T-helper 2 cell treated with Interferon-gamma antibody and Interleukin-4, amounts not matched to agents 5 μg/mL and 100 μg/mL, for 36 hours (primary cell): ENCODE measurements around the gene ID3.

Source experiments
- DNase-seq: peaks from one replicate; pipeline ENCODE4 v3.0.0; 2021; ENCODE audit warnings: low spot score
- H3K27ac Mint-ChIP-seq: one replicate; pipeline ENCODE4 v1.8.0; 2021; ENCODE audit warnings: mild to moderate bottlenecking, mixed read lengths
- H3K27me3 Mint-ChIP-seq: one replicate; pipeline ENCODE4 v1.8.0; 2021; ENCODE audit warnings: low read depth, mixed read lengths
- H3K36me3 Mint-ChIP-seq: one replicate; pipeline ENCODE4 v1.8.0; 2021; ENCODE audit warnings: low read depth, mixed read lengths
- H3K4me1 Mint-ChIP-seq: one replicate; pipeline ENCODE4 v1.8.0; 2021; ENCODE audit warnings: low read depth, mixed read lengths
- H3K4me3 Mint-ChIP-seq: one replicate; pipeline ENCODE4 v1.8.0; 2022; ENCODE audit warnings: mild to moderate bottlenecking, moderate library complexity, mixed read lengths
- H3K9me3 Mint-ChIP-seq: one replicate; pipeline ENCODE4 v1.8.0; 2021; ENCODE audit warnings: mixed read lengths

ID3 gene

GRCh38 chr1:23565776-23566175, 6.5 kb upstream of the ID3 start:
- DNase-seq: no peak
- H3K27me3 Mint-ChIP-seq: peaks cover 81% of the 10 kb centered on the region
- peaks cover 17% of the 10 kb centered on the region for H3K4me1 Mint-ChIP-seq
- H3K27ac Mint-ChIP-seq: no peak overlapping the region
- no peak overlapping the region for H3K4me3 Mint-ChIP-seq
- peaks cover 3% of the 10 kb centered on the region for H3K36me3 Mint-ChIP-seq
- no peaks in the 10 kb centered on the region for H3K9me3 Mint-ChIP-seq

- H3K27ac Mint-ChIP-seq: no peak overlapping the region
- no peak overlapping the region for H3K4me3 Mint-ChIP-seq
- peaks cover 26% of the 10 kb centered on the region for H3K4me1 Mint-ChIP-seq
- H3K9me3 Mint-ChIP-seq: no peaks in the 10 kb centered on the region
- no peak for DNase-seq
- H3K27me3 Mint-ChIP-seq: peaks cover 79% of the 10 kb centered on the region
- H3K36me3 Mint-ChIP-seq: peaks cover 3% of the 10 kb centered on the region
Observed at GRCh38 chr1:23564529-23565122, 5.3 kb upstream of the ID3 start.

- H3K27ac Mint-ChIP-seq: no peak overlapping the region
- H3K4me1 Mint-ChIP-seq: peaks cover 28% of the 10 kb centered on the region
- H3K36me3 Mint-ChIP-seq: peaks cover 3% of the 10 kb centered on the region
- H3K9me3 Mint-ChIP-seq: no peaks in the 10 kb centered on the region
- DNase-seq: no peak
- peaks cover 74% of the 10 kb centered on the region for H3K27me3 Mint-ChIP-seq
- H3K4me3 Mint-ChIP-seq: no peak overlapping the region
Observed at GRCh38 chr1:23563755-23564374, 4.6 kb upstream of the ID3 start.

GRCh38 chr1:23563003-23563402, 3.7 kb upstream of the ID3 start:
- Mint-ChIP-seq H3K4me1 (peaks cover 31% of the 10 kb centered on the region), H3K9me3 (no peaks in the 10 kb centered on the region), H3K27ac (no peak overlapping the region), H3K27me3 (peaks cover 68% of the 10 kb centered on the region), H3K4me3 (no peak overlapping the region), H3K36me3 (no peaks in the 10 kb centered on the region)
- DNase-seq: no peak

- Mint-ChIP-seq H3K9me3 (no peaks in the 10 kb centered on the region), H3K27ac (no peak overlapping the region), H3K4me1 (peaks cover 36% of the 10 kb centered on the region), H3K36me3 (peaks cover 3% of the 10 kb centered on the region), H3K27me3 (peaks cover 63% of the 10 kb centered on the region), H3K4me3 (peak overlapping the region; percentile 19)
- DNase-seq: no peak
Observed at GRCh38 chr1:23562137-23562876, 3.0 kb upstream of the ID3 start.

- no peak overlapping the region for H3K27ac Mint-ChIP-seq
- H3K4me3 Mint-ChIP-seq: no peak overlapping the region
- H3K36me3 Mint-ChIP-seq: peaks cover 3% of the 10 kb centered on the region
- H3K9me3 Mint-ChIP-seq: no peaks in the 10 kb centered on the region
- no peak for DNase-seq
- peaks cover 38% of the 10 kb centered on the region for H3K4me1 Mint-ChIP-seq
- peaks cover 57% of the 10 kb centered on the region for H3K27me3 Mint-ChIP-seq
Observed at GRCh38 chr1:23561813-23562100, 2.5 kb upstream of the ID3 start.

- DNase-seq: no peak
- Mint-ChIP-seq H3K27me3 (peaks cover 54% of the 10 kb centered on the region), H3K4me1 (peaks cover 43% of the 10 kb centered on the region), H3K9me3 (no peaks in the 10 kb centered on the region), H3K36me3 (peaks cover 3% of the 10 kb centered on the region), H3K27ac (no peak overlapping the region), H3K4me3 (no peak overlapping the region)
Observed at GRCh38 chr1:23561076-23561812, 1.9 kb upstream of the ID3 start.

- peak overlapping the region; percentile 87 for H3K4me3 Mint-ChIP-seq
- peaks cover 3% of the 10 kb centered on the region for H3K36me3 Mint-ChIP-seq
- no peak for DNase-seq
- no peak overlapping the region for H3K27ac Mint-ChIP-seq
- peaks cover 53% of the 10 kb centered on the region for H3K4me1 Mint-ChIP-seq
- H3K27me3 Mint-ChIP-seq: peaks cover 46% of the 10 kb centered on the region
- no peaks in the 10 kb centered on the region for H3K9me3 Mint-ChIP-seq
Observed at GRCh38 chr1:23559985-23560741, 862 bp upstream of the ID3 start.

GRCh38 chr1:23558872-23559135, 497 bp downstream of the ID3 start:
- Mint-ChIP-seq H3K27ac (peak overlapping the region; percentile 80), H3K36me3 (peaks cover 3% of the 10 kb centered on the region), H3K27me3 (peaks cover 41% of the 10 kb centered on the region), H3K4me1 (peaks cover 61% of the 10 kb centered on the region), H3K9me3 (no peaks in the 10 kb centered on the region), H3K4me3 (peak overlapping the region; percentile 87)
- no peak for DNase-seq

GRCh38 chr1:23558140-23558871, 995 bp downstream of the ID3 start:
- no peaks in the 10 kb centered on the region for H3K9me3 Mint-ChIP-seq
- H3K4me3 Mint-ChIP-seq: peak overlapping the region; percentile 87
- H3K27me3 Mint-ChIP-seq: peaks cover 41% of the 10 kb centered on the region
- peak overlapping the region; percentile 80 for H3K27ac Mint-ChIP-seq
- DNase-seq: peak; percentile 43
- H3K36me3 Mint-ChIP-seq: peaks cover 3% of the 10 kb centered on the region
- peaks cover 61% of the 10 kb centered on the region for H3K4me1 Mint-ChIP-seq

GRCh38 chr1:23557471-23558124, 1.7 kb downstream of the ID3 start:
- Mint-ChIP-seq H3K27me3 (peaks cover 37% of the 10 kb centered on the region), H3K36me3 (peaks cover 3% of the 10 kb centered on the region)

GRCh38 chr1:23556635-23557470, 2.4 kb downstream of the ID3 start:
- no peak overlapping the region for H3K27ac Mint-ChIP-seq
- no peaks in the 10 kb centered on the region for H3K9me3 Mint-ChIP-seq
- H3K4me3 Mint-ChIP-seq: peak overlapping the region; percentile 87
- peaks cover 30% of the 10 kb centered on the region for H3K27me3 Mint-ChIP-seq
- no peak for DNase-seq
- H3K4me1 Mint-ChIP-seq: peaks cover 56% of the 10 kb centered on the region
- H3K36me3 Mint-ChIP-seq: peaks cover 3% of the 10 kb centered on the region

More at GRCh38 chr1:23557471-23558124, 1.7 kb downstream of the ID3 start:
- DNase-seq: no peak
- Mint-ChIP-seq H3K27ac (peak overlapping the region; percentile 38), H3K9me3 (no peaks in the 10 kb centered on the region), H3K4me1 (peaks cover 60% of the 10 kb centered on the region), H3K4me3 (peak overlapping the region; percentile 87)
